IMR-90 (cell line): Measurements from ENCODE around the gene GDPD5. TPM values are rescaled to one million over a fixed set of nuclear protein-coding genes. Genes with fewer than 3 reads are reported as not detected.

ENCODE experiments used
- ATAC-seq: fragments of 200-7000 bp; cut with Tn5 transposase; 2 replicates; pipeline ENCODE4 v1.9.1; 2020; ENCODE audit warnings: low read depth, mild to moderate bottlenecking, moderate library complexity
- BruUV-seq: library from RNA; stranded (reverse); fragments of 400-500 nt; replicated peaks from 2 replicates; lab custom pipeline; 2021; lab: Mats Ljungman, UMichigan
- CTCF ChIA-PET: fragments of 300-600 bp; formaldehyde crosslinking; extraction: SDS; loops from one replicate; lab custom pipeline; 2021; ENCODE audit warnings: antibody characterized with exemption; lab: Yijun Ruan, JAX
- POLR2A ChIA-PET: fragments of 300-600 bp; sonication (Branson Sonifier 250); formaldehyde crosslinking; loops from one replicate; lab custom pipeline; 2022; ENCODE audit warnings: antibody characterized with exemption; ENCODE audit not compliant: unreplicated experiment; lab: Charles Lee
- DNase-seq: peaks from one replicate; pipeline ENCODE4 v3.0.0; 2013
- H2AFZ ChIP-seq: replicated peaks from 2 replicates; pipeline ENCODE3; 2013; ENCODE audit warnings: low read length, mild to moderate bottlenecking; ENCODE audit not compliant: poor library complexity
- H2AK5ac ChIP-seq: 2 replicates; pipeline ENCODE4 v1.6.1; 2013; ENCODE audit warnings: low read depth, low read length, inconsistent platforms
- H2AK9ac ChIP-seq: replicated peaks from 2 replicates; pipeline ENCODE3; 2013; ENCODE audit warnings: mild to moderate bottlenecking, low read depth, low read length, moderate library complexity; ENCODE audit not compliant: poor library complexity
- H2BK120ac ChIP-seq: 2 replicates; pipeline ENCODE4 v1.6.1; 2013; ENCODE audit warnings: low read depth, low read length, inconsistent platforms
- H2BK15ac ChIP-seq: 3 replicates; pipeline ENCODE4 v1.6.1; 2013; ENCODE audit warnings: low read depth, low read length, inconsistent platforms
- H2BK20ac ChIP-seq: 2 replicates; pipeline ENCODE4 v1.6.1; 2013; ENCODE audit warnings: low read depth, mild to moderate bottlenecking, inconsistent platforms, low read length, moderate library complexity
- H2BK5ac ChIP-seq: 2 replicates; pipeline ENCODE4 v1.6.1; 2013; ENCODE audit warnings: mild to moderate bottlenecking, low read depth, low read length, inconsistent platforms; ENCODE audit not compliant: poor library complexity, severe bottlenecking
- H3K14ac ChIP-seq: replicated peaks from 2 replicates; pipeline ENCODE4 v1.6.1; 2013; ENCODE audit warnings: low read depth, low read length, inconsistent platforms
- H3K18ac ChIP-seq: 2 replicates; pipeline ENCODE4 v1.6.1; 2013; ENCODE audit warnings: low read depth, low read length, control low read depth
- H3K23ac ChIP-seq: 2 replicates; pipeline ENCODE4 v1.6.1; 2013; ENCODE audit warnings: low read depth, low read length, inconsistent platforms
- H3K27ac ChIP-seq: 2 replicates; pipeline ENCODE4 v1.5.1; 2013; ENCODE audit warnings: mild to moderate bottlenecking, control low read depth, low read length; ENCODE audit not compliant: insufficient read depth
- H3K27me3 ChIP-seq: 2 replicates; pipeline ENCODE4 v1.6.1; 2013; ENCODE audit warnings: low read length; ENCODE audit not compliant: control insufficient read depth, insufficient read depth
- H3K36me3 ChIP-seq: 2 replicates; pipeline ENCODE4 v1.6.1; 2013; ENCODE audit warnings: low read length, mixed read lengths; ENCODE audit not compliant: control insufficient read depth, insufficient read depth
- H3K4ac ChIP-seq: 2 replicates; pipeline ENCODE4 v1.6.1; 2013; ENCODE audit warnings: low read depth, low read length, inconsistent platforms
- H3K4me1 ChIP-seq: 2 replicates; pipeline ENCODE4 v1.6.1; 2013; ENCODE audit warnings: low read length, mixed read lengths; ENCODE audit not compliant: control insufficient read depth, insufficient read depth
- H3K4me2 ChIP-seq: 2 replicates; pipeline ENCODE4 v1.6.1; 2013; ENCODE audit warnings: low read depth, mild to moderate bottlenecking, control low read depth, low read length, moderate library complexity
- H3K4me3 ChIP-seq: 2 replicates; pipeline ENCODE4 v1.5.1; 2013; ENCODE audit warnings: low read depth, mild to moderate bottlenecking, control low read depth, low read length, moderate library complexity; ENCODE audit not compliant: insufficient read depth
- H3K56ac ChIP-seq: 2 replicates; pipeline ENCODE4 v1.6.1; 2013; ENCODE audit warnings: low read length, inconsistent platforms; ENCODE audit not compliant: insufficient read depth; ENCODE audit errors: extremely low read depth
- H3K79me1 ChIP-seq, 2 experiments: 2 replicates each; pipeline ENCODE4 v1.6.1; 2013; ENCODE audit warnings: low read length in 2 of 2, inconsistent platforms in 1 of 2, low read depth in 1 of 2
- H3K9ac ChIP-seq: 2 replicates; pipeline ENCODE4 v1.6.1; 2013; ENCODE audit warnings: low read depth, low read length, control low read depth
- H3K9me1 ChIP-seq: 2 replicates; pipeline ENCODE4 v1.6.1; 2013; ENCODE audit warnings: low read length, inconsistent platforms; ENCODE audit not compliant: insufficient read depth
- H3K9me3 ChIP-seq: 2 replicates; pipeline ENCODE4 v1.6.1; 2013; ENCODE audit warnings: low read length; ENCODE audit not compliant: control insufficient read depth, insufficient read depth
- H4K20me1 ChIP-seq: 2 replicates; pipeline ENCODE4 v1.6.1; 2013; ENCODE audit warnings: low read length, inconsistent platforms; ENCODE audit not compliant: insufficient read depth
- H4K5ac ChIP-seq: 2 replicates; pipeline ENCODE4 v1.6.1; 2013; ENCODE audit warnings: mild to moderate bottlenecking, low read depth, low read length, control low read depth
- H4K8ac ChIP-seq, 2 experiments: 2 replicates each; pipeline ENCODE4 v1.6.1; 2013; ENCODE audit warnings: low read depth in 2 of 2, low read length in 2 of 2, control low read depth in 1 of 2, inconsistent platforms in 1 of 2
- H4K91ac ChIP-seq: 2 replicates; pipeline ENCODE4 v1.6.1; 2013; ENCODE audit warnings: low read depth, low read length, inconsistent platforms; ENCODE audit not compliant: insufficient read depth
- BHLHE40 ChIP-seq: fragments of 150-350 bp; IDR thresholded peaks from 2 replicates; pipeline ENCODE4 v1.6.1; 2016; ENCODE audit warnings: mild to moderate bottlenecking, low read depth, low read length
- FOS ChIP-seq: fragments of 150-350 bp; IDR thresholded peaks from 2 replicates; pipeline ENCODE4 v1.6.1; 2016; ENCODE audit warnings: low read depth, low read length
- WGBS, 2 experiments: methylation state at CpG; one replicate each; pipeline versions ENCODE4 v1.1.5 to v1.1.7; 2013; ENCODE audit warnings: missing lambda C conversion rate in 2 of 2; ENCODE audit not compliant: insufficient read length in 1 of 2; ENCODE audit errors: extremely low coverage in 2 of 2; 5-methylcytosine and 5-hydroxymethylcytosine counted together
- dilution Hi-C: fragments of 300-500 bp; cut with HindIII; formaldehyde crosslinking; loops from one replicate; pipeline ENCODE4 v1.14.3; 2018; ENCODE audit warnings: low sequenced_read_pairs; ENCODE audit not compliant: unreplicated experiment
- in situ Hi-C: fragments of 300-500 bp; cut with MboI; formaldehyde crosslinking; loops from 3 replicates; pipeline ENCODE4 v1.14.3; 2019; ENCODE audit warnings: low sequenced_read_pairs, inconsistent platforms, mixed read lengths
- intact Hi-C: fragments of 100-400 bp; cut with micrococcal nuclease; formaldehyde crosslinking; loops from 2 replicates; pipeline ENCODE4 v1.10.0; 2022
- polyA plus RNA-seq, 3 experiments: library from polyadenylated mRNA; depleted of rRNA; stranded (reverse); fragments of >200 nt; gene quantifications; 2 replicates each; pipeline ENCODE4 v1.2.3, GENCODE V29; 2012; ENCODE audit warnings: low replicate concordance in 1 of 3
- total RNA-seq: library from RNA; depleted of rRNA; stranded (reverse); fragments of >200 nt; gene quantifications from 2 replicates; pipeline ENCODE4 v1.2.3, GENCODE V29; 2012
- TF ChIP-seq, protein P1 (sequence below): fragments of 150-350 bp; IDR thresholded peaks from 2 replicates; pipeline ENCODE4 v1.6.1; 2016; ENCODE audit warnings: low read depth, mild to moderate bottlenecking, low read length, moderate library complexity, borderline replicate concordance

GDPD5 gene
- total and polyA plus RNA-seq, 2 of the 4 experiments (the other 2 are of a cell fraction): 2.0 to 7.9 TPM

DNA sequence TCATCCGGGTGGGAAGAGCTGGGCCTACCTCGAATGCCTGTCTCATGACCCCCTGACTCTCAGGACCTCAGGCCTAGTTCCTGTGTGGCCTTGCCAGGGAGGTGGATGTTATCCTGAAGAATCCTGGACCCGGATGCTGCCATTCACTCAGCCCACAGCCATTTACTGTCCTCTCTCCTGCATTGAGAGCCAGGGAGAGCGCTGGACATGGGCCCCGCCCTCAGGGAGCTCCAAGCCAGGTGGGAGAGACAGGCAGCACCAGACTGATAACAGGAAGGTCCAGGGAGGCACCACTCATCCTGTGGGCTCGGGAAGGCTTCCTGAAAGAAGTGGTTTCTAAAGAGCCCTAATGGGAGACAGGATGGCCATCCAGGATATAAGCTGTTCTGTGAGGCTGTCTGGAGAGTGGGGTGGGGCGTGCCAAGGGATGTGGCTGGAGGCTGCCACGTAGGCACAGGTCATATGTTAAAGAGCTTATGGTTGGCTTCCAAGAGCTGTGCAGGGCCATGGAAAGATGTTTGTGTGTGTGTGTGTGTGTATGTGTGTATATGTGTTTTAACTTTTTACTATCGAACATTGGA, 44.9 kb upstream of the GDPD5 start:
- Histone ChIP-seq H3K27ac (no peak overlapping the region), H3K9ac (no peak overlapping the region)

More for the DNA sequence above, 44.9 kb upstream of the GDPD5 start:
- H2BK20ac ChIP-seq: no peak overlapping the region
- H3K4me3 ChIP-seq: no peak overlapping the region
- H3K27me3 ChIP-seq: no peaks in the 10 kb centered on the region
- ChIA-PET POLR2A (no interaction called here), CTCF (interaction anchor here (1.8 kb wide), 1 partner anchor 13 kb away, joined by 5 read pairs; no protein-coding TSS in a partner anchor)
- H3K4me1 ChIP-seq: peaks cover 9% of the 10 kb centered on the region
- no peak overlapping the region for H2BK120ac ChIP-seq
- no peak for ATAC-seq
- H2AK5ac ChIP-seq: no peak overlapping the region
- peaks cover 87% of the 10 kb centered on the region for H3K36me3 ChIP-seq
- no peak overlapping the region for H3K4ac ChIP-seq
- 0 out of 4 replicates have a peak overlapping the region, but pooled peaks of 1 of the 2 experiments have one; percentile 1 for H4K8ac ChIP-seq
- H3K4me2 ChIP-seq: no peak overlapping the region
- peaks cover 39 to 80% of the 10 kb centered on the region in 2 experiments for H3K79me1 ChIP-seq
- no peak overlapping the region for H3K18ac ChIP-seq
- dilution Hi-C loops: no loop called here
- intact Hi-C loops: no loop called here
- no peak for DNase-seq
- H2AFZ ChIP-seq: no peak overlapping the region
- no peak for TF ChIP-seq BHLHE40
- TF ChIP-seq FOS: no peak
- TF ChIP-seq, protein P1, sequence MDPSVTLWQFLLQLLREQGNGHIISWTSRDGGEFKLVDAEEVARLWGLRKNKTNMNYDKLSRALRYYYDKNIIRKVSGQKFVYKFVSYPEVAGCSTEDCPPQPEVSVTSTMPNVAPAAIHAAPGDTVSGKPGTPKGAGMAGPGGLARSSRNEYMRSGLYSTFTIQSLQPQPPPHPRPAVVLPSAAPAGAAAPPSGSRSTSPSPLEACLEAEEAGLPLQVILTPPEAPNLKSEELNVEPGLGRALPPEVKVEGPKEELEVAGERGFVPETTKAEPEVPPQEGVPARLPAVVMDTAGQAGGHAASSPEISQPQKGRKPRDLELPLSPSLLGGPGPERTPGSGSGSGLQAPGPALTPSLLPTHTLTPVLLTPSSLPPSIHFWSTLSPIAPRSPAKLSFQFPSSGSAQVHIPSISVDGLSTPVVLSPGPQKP: no peak
- BruUV-seq: no TSS peak
- no peak overlapping the region for H3K14ac ChIP-seq
- 93% methylated on average over 3 of the region's 9 CpGs; no CpG with 5 or more reads in 1 of the 2 experiments for WGBS, 2 experiments
- no peak overlapping the region for H4K91ac ChIP-seq
- in situ Hi-C loops: no loop called here
- H2BK15ac ChIP-seq: no peak overlapping the region
- H3K23ac ChIP-seq: no peak overlapping the region
- H4K20me1 ChIP-seq: peaks cover 100% of the 10 kb centered on the region
- H3K9me1 ChIP-seq: no peaks in the 10 kb centered on the region; the same call in 1 of the 2 replicates
- H4K5ac ChIP-seq: no peak overlapping the region
- H2AK9ac ChIP-seq: no peak overlapping the region
- H3K56ac ChIP-seq: no peak overlapping the region
- no peaks in the 10 kb centered on the region for H3K9me3 ChIP-seq
- H2BK5ac ChIP-seq: no peak overlapping the region
